K562 (cell line): ENCODE measurements around the gene CDCA5. TPM values are rescaled to one million over a fixed set of nuclear protein-coding genes. Genes with fewer than 3 reads are reported as not detected.

Experiments
- POLR2AphosphoS2 ChIP-seq: IDR thresholded peaks from 2 replicates; pipeline ENCODE4 v1.6.1; 2012; ENCODE audit warnings: low read length, improper control_type of control experiment
- REST ChIP-seq, 2 experiments: fragments of 450-650 bp; formaldehyde crosslinking in 1 of 2; IDR thresholded peaks; 2 replicates each; pipeline versions ENCODE4 v1.4.0 to v1.6.1; 2014 to 2020; ENCODE audit warnings: mild to moderate bottlenecking in 2 of 2, borderline replicate concordance in 1 of 2, low read depth in 1 of 2
- TARDBP ChIP-seq: fragments of 450-650 bp; IDR thresholded peaks from 2 replicates; pipeline ENCODE4 v1.6.1; 2016
- ZNF561 ChIP-seq: fragments of 450-650 bp; formaldehyde crosslinking; conservative IDR thresholded peaks from 2 replicates; pipeline ENCODE4 v1.4.0; 2020; ENCODE audit warnings: mild to moderate bottlenecking, moderate library complexity
- polyA plus RNA-seq, 8 experiments: library from polyadenylated mRNA; depleted of rRNA in 4 of 8; stranded (reverse) in 5 of 8; unstranded in 3 of 8; fragments of >200 nt; fragmentation: Nextera tagmentation in 2 of 8; fragmentation: Illumina TruSeq in 1 of 8; extraction: Ambion mirVana in 2 of 8; extraction: Trizol in 1 of 8; gene quantifications; 2 replicates each; pipeline versions ENCODE4 v1.2.1 to v1.2.3, GENCODE V29; 2011 to 2014; ENCODE audit warnings: inconsistent platforms in 1 of 8, missing spikeins in 1 of 8
- total RNA-seq, 7 experiments: library from RNA; depleted of rRNA in 6 of 7; stranded (reverse); fragments of >200 nt in 6 of 7; fragmentation: Illumina TruSeq in 2 of 7; extraction: Trizol in 2 of 7; gene quantifications; 2 replicates each; pipeline versions ENCODE4 v1.2.1 to v1.2.3, GENCODE V29; 2011 to 2021; ENCODE audit warnings: low replicate concordance in 1 of 7
- TF ChIP-seq, protein P1 (sequence below), 2 experiments: fragments of 450-650 bp; IDR thresholded peaks; 2 replicates each; pipeline ENCODE4 v1.6.1; 2016; ENCODE audit warnings: mild to moderate bottlenecking in 2 of 2, borderline replicate concordance in 1 of 2, low read depth in 1 of 2, moderate library complexity in 1 of 2

CDCA5 gene
- total and polyA plus RNA-seq, 9 of the 15 experiments (the other 6 are each of a cell fraction or from before 2014, with no cell fraction given): 18.9 to 94.3 (median 64.6) TPM

DNA sequence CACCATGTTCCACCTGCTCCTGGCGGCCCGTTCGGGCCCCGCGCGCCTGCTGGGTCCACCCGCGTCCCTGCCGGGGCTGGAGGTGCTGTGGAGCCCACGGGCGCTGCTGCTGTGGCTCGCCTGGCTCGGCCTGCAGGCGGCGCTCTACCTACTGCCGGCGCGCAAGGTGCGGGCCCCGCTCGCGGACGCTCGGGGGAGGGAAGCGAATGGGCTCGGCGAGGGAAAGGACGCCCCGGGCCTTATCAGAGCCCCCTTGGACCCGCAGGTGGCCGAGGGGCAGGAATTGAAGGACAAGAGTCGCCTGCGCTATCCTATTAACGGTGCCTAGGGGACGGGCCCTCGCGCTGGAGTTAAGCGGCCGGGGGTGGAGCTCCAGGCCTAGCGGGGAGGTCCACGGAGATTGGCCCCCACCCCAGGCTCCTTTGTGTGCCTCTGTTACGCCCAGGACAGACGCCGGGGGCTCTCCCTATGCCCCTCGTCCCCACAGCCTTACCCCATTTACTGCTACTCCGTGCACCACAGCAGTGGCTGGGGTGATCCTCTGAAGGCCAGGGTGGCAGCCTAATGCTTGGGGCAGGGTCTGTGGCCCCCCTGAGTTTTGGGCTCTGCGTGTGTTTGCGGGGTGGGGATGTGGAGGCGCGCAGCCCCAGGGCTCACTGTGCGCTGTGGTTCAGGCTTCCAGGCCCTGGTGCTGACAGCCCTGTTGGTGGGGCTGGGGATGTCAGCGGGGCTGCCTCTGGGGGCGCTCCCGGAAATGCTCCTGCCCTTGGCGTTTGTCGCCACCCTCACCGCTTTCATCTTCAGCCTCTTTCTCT lies 28.9 kb upstream of the CDCA5 start (continued):
- TF ChIP-seq, protein P1, sequence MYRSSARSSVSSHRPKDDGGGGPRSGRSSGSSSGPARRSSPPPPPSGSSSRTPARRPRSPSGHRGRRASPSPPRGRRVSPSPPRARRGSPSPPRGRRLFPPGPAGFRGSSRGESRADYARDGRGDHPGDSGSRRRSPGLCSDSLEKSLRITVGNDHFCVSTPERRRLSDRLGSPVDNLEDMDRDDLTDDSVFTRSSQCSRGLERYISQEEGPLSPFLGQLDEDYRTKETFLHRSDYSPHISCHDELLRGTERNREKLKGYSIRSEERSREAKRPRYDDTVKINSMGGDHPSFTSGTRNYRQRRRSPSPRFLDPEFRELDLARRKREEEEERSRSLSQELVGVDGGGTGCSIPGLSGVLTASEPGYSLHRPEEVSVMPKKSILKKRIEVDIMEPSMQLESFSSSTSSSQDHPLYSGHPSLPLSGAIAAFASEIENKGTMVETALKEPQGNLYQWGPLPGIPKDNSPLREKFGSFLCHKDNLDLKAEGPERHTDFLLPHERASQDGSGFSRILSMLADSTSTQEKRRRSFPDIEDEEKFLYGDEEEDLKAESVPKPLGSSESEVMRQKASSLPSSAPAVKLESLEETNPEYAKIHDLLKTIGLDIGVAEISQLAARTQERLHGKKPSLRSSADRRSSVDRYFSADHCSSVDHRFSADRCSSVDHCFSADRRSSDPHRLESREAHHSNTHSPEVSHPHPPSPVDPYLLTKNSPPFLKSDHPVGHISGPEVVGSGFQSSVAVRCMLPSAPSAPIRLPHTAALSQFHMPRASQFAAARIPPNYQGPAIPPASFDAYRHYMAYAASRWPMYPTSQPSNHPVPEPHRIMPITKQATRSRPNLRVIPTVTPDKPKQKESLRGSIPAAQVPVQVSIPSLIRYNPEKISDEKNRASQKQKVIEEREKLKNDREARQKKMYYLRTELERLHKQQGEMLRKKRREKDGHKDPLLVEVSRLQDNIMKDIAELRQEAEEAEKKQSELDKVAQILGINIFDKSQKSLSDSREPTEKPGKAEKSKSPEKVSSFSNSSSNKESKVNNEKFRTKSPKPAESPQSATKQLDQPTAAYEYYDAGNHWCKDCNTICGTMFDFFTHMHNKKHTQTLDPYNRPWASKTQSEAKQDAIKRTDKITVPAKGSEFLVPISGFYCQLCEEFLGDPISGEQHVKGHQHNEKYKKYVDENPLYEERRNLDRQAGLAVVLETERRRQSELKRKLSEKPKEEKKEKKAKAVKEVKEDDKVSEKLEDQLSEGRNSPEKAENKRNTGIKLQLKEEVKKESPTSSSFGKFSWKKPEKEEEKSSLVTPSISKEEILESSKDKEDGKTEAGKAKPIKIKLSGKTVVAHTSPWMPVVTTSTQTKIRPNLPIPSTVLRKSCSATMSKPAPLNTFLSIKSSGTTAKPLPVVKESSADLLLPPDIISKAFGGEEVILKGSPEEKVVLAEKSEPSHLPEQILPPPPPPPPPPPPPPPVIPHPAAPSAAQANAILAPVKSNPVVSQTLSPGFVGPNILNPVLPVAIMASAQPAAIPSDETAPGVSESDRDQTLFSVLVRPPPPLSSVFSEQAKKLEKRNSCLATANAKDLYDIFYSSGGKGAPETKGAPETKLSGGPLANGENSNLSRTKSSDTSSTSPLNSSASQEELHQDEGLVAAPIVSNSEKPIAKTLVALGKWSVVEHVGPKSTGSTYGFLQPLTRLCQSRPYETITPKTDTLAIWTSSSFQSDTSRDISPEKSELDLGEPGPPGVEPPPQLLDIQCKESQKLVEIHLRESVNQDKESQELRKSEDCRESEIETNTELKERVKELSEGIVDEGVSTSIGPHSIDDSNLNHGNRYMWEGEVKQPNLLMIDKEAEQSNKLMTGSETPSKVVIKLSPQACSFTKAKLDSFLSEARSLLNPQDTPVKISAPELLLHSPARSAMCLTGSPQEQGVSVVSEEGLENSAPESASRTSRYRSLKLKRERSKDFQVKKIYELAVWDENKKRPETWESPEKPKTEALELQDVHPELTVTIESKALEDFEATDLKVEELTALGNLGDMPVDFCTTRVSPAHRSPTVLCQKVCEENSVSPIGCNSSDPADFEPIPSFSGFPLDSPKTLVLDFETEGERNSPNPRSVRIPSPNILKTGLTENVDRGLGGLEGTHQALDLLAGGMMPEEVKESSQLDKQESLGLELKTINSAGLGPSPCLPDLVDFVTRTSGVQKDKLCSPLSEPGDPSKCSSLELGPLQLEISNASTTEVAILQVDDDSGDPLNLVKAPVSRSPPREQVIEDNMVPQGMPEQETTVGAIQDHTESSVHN (IDR thresholded peaks at IDR 0.05; ENCODE audit: borderline replicate concordance in 1 of 2, low read depth in 1 of 2): no peak
- TF ChIP-seq POLR2AphosphoS2 (no peak; the same call in 1 of the 2 replicates), ZNF561 (no peak), REST (IDR thresholded peaks at IDR 0.05; ENCODE audit: borderline replicate concordance) (peak; percentile 56; the same call in 1 of the 2 replicates), REST (CRISPR knock-in tag; IDR thresholded peaks at IDR 0.05; ENCODE audit: low read depth) (no peak), TARDBP (peak; percentile 98)
